HepG2 (cell line): ENCODE data around the gene RMI2. TPM values are rescaled to one million over a fixed set of nuclear protein-coding genes. Genes with fewer than 3 reads are reported as not detected.

Experiments used
- ATAC-seq: fragments of 200-7000 bp; cut with Tn5 transposase; 3 replicates; pipeline ENCODE4 v1.9.1; 2020; ENCODE audit warnings: mild to moderate bottlenecking, moderate library complexity
- BruUV-seq: library from RNA; stranded (reverse); fragments of 400-500 nt; replicated peaks from 2 replicates; lab custom pipeline; 2021; lab: Mats Ljungman, UMichigan
- CTCF ChIA-PET: fragments of 300-600 bp; formaldehyde crosslinking; extraction: SDS; loops from one replicate; lab custom pipeline; 2021; ENCODE audit warnings: low total read pairs, inconsistent platforms, low intra/inter-chr PET ratio; lab: Yijun Ruan, JAX
- POLR2A ChIA-PET: fragments of 350-600 bp; sonication (Branson Sonifier 250); formaldehyde crosslinking; loops from one replicate; lab custom pipeline; 2020; ENCODE audit warnings: antibody characterized with exemption, inconsistent platforms; lab: Yijun Ruan, JAX
- DNase-seq: peaks from one replicate; pipeline ENCODE4 v3.0.0-alpha.2; 2015; ENCODE audit warnings: low spot score
- FAIRE-seq: peaks from 3 replicates; lab custom pipeline; 2011; peaks lifted over from hg19 to GRCh38; lab: Jason Lieb, UNC
- H2AFZ ChIP-seq: one replicate; pipeline ENCODE4 v1.6.1; 2011; ENCODE audit warnings: low read length, inconsistent platforms
- H3K27ac ChIP-seq: fragments of 300-600 bp; 3 replicates; pipeline ENCODE4 v1.8.0; 2011; ENCODE audit warnings: mixed run types, mild to moderate bottlenecking, mixed read lengths, low read length, inconsistent platforms; ENCODE audit not compliant: insufficient read depth; ENCODE audit errors: extremely low read length
- H3K27me3 ChIP-seq, 2 experiments: fragments of 200-600 bp in 1 of 2; 2 replicates in 1 of 2; 3 replicates in 1 of 2; pipeline versions ENCODE4 v1.6.0 to v1.8.0; 2011; ENCODE audit warnings: low read length in 2 of 2, mild to moderate bottlenecking in 2 of 2, moderate library complexity in 2 of 2, inconsistent platforms in 1 of 2; ENCODE audit not compliant: insufficient read depth in 2 of 2, control insufficient read depth in 1 of 2
- H3K36me3 ChIP-seq, 2 experiments: fragments of 200-600 bp in 1 of 2; replicated peaks in 1 of 2; 2 replicates in 1 of 2; 3 replicates in 1 of 2; pipeline versions ENCODE4 v1.5.1 to v1.8.0; 2011; ENCODE audit warnings: low read length in 2 of 2, inconsistent platforms in 1 of 2; ENCODE audit not compliant: insufficient read depth in 2 of 2, control insufficient read depth in 1 of 2
- H3K4me1 ChIP-seq: 2 replicates; pipeline ENCODE4 v1.5.1; 2012; ENCODE audit warnings: low read length, inconsistent platforms; ENCODE audit not compliant: insufficient read depth
- H3K4me2 ChIP-seq: 2 replicates; pipeline ENCODE4 v1.6.0; 2011; ENCODE audit warnings: low read depth, low read length, inconsistent platforms
- H3K4me3 ChIP-seq, 3 experiments: fragments of 200-600 bp in 1 of 3; sonication (generic), shearing (Covaris generic) in 1 of 3; replicated peaks in 1 of 3; 2 replicates each; pipeline ENCODE4 v1.5.1; 2011 to 2016; ENCODE audit warnings: low read length in 3 of 3, inconsistent platforms in 2 of 3, low read depth in 2 of 3, mild to moderate bottlenecking in 2 of 3, control low read depth in 1 of 3, mixed read lengths in 1 of 3; ENCODE audit not compliant: insufficient read depth in 1 of 3
- H3K79me2 ChIP-seq: one replicate; pipeline ENCODE4 v1.6.1; 2011; ENCODE audit warnings: low read length, inconsistent platforms; ENCODE audit not compliant: insufficient read depth
- H3K9ac ChIP-seq: 2 replicates; pipeline ENCODE4 v1.6.0; 2011; ENCODE audit warnings: mild to moderate bottlenecking, low read depth, low read length, inconsistent platforms; ENCODE audit not compliant: insufficient read depth
- H3K9me3 ChIP-seq: 2 replicates; pipeline ENCODE4 v1.5.1; 2012; ENCODE audit warnings: mild to moderate bottlenecking, low read length
- H4K20me1 ChIP-seq: 2 replicates; pipeline ENCODE4 v1.6.0; 2011; ENCODE audit warnings: inconsistent platforms, mild to moderate bottlenecking, low read length, moderate library complexity; ENCODE audit not compliant: insufficient read depth
- AKAP8 ChIP-seq: sonication (generic); formaldehyde crosslinking; IDR thresholded peaks from 2 replicates; pipeline ENCODE4 v1.5.1; 2020; ENCODE audit warnings: mild to moderate bottlenecking, missing genetic modification reagents
- CHCHD3 ChIP-seq: sonication (generic); formaldehyde crosslinking; IDR thresholded peaks from 2 replicates; pipeline ENCODE4 v1.8.0; 2022; ENCODE audit warnings: mild to moderate bottlenecking, missing genetic modification reagents, moderate library complexity
- FOSL1 ChIP-seq: sonication (generic); formaldehyde crosslinking; IDR thresholded peaks from 2 replicates; pipeline ENCODE4 v1.9.0; 2021; ENCODE audit warnings: missing genetic modification reagents, borderline replicate concordance
- HNRNPK ChIP-seq: fragments of 200-400 bp; formaldehyde crosslinking; IDR thresholded peaks from 2 replicates; pipeline ENCODE4 v1.6.1; 2018; ENCODE audit warnings: low read length, low read depth, moderate library complexity, mild to moderate bottlenecking; ENCODE audit not compliant: poor library complexity, severe bottlenecking
- HNRNPLL ChIP-seq: fragments of 200-400 bp; formaldehyde crosslinking; IDR thresholded peaks from 2 replicates; pipeline ENCODE4 v1.6.1; 2017; ENCODE audit warnings: mild to moderate bottlenecking, low read depth, low read length; ENCODE audit not compliant: poor library complexity, severe bottlenecking
- MED8 ChIP-seq: sonication (generic); formaldehyde crosslinking; IDR thresholded peaks from 2 replicates; pipeline ENCODE4 v1.8.1; 2023; ENCODE audit warnings: mild to moderate bottlenecking, missing genetic modification reagents; ENCODE audit not compliant: insufficient replicate concordance
- NFYC ChIP-seq: IDR thresholded peaks from 2 replicates; pipeline ENCODE4 v1.6.1; 2016; ENCODE audit warnings: missing genetic modification reagents, missing compliant biosample characterization
- RFXANK ChIP-seq: IDR thresholded peaks from 2 replicates; pipeline ENCODE4 v1.6.1; 2016
- SATB2 ChIP-seq: sonication (generic); formaldehyde crosslinking; IDR thresholded peaks from 2 replicates; pipeline ENCODE4 v1.5.0; 2020; ENCODE audit warnings: missing genetic modification reagents
- SMYD3 ChIP-seq: sonication (generic); formaldehyde crosslinking; IDR thresholded peaks from 2 replicates; pipeline ENCODE4 v1.8.1; 2023; ENCODE audit warnings: mild to moderate bottlenecking, missing genetic modification reagents
- ZBTB39 ChIP-seq: sonication (generic); formaldehyde crosslinking; IDR thresholded peaks from 2 replicates; pipeline ENCODE4 v1.5.0; 2020; ENCODE audit warnings: missing genetic modification reagents
- ZNF280B ChIP-seq: sonication (generic); formaldehyde crosslinking; IDR thresholded peaks from 2 replicates; pipeline ENCODE4 v1.5.0; 2020; ENCODE audit warnings: missing genetic modification reagents, mild to moderate bottlenecking, borderline replicate concordance
- ZNF329 ChIP-seq: sonication (generic); formaldehyde crosslinking; IDR thresholded peaks from 2 replicates; pipeline ENCODE4 v1.9.0; 2021; ENCODE audit warnings: low read depth, mild to moderate bottlenecking, missing genetic modification reagents
- ZNF354B ChIP-seq: sonication (generic); formaldehyde crosslinking; IDR thresholded peaks from 2 replicates; pipeline ENCODE4 v1.8.0; 2022; ENCODE audit warnings: mild to moderate bottlenecking, missing genetic modification reagents
- ZNF563 ChIP-seq: sonication (generic); formaldehyde crosslinking; IDR thresholded peaks from 2 replicates; pipeline ENCODE4 v1.8.0; 2022; ENCODE audit warnings: mild to moderate bottlenecking, moderate library complexity, missing genetic modification reagents
- ZNF605 ChIP-seq: sonication (generic); formaldehyde crosslinking; IDR thresholded peaks from 2 replicates; pipeline ENCODE4 v1.8.0; 2022; ENCODE audit warnings: mild to moderate bottlenecking, missing genetic modification reagents
- ZNF777 ChIP-seq: sonication (generic); formaldehyde crosslinking; IDR thresholded peaks from 2 replicates; pipeline ENCODE4 v1.4.0; 2020; ENCODE audit warnings: missing genetic modification reagents
- WGBS: methylation state at CpG from one replicate; pipeline ENCODE4 v1.1.6; 2017; ENCODE audit warnings: low lambda C conversion rate; 5-methylcytosine and 5-hydroxymethylcytosine counted together
- in situ Hi-C: cut with HindIII; loops from 2 replicates; pipeline ENCODE4 v1.10.0; 2017; ENCODE audit warnings: low pct_unique_long_range_greater_than_20kb; ENCODE audit not compliant: extremely low pct_ligation_motif_present
- intact Hi-C: fragments of 100-400 bp; cut with micrococcal nuclease; formaldehyde crosslinking; loops from one replicate; pipeline ENCODE4 v1.10.0; 2022; ENCODE audit not compliant: unreplicated experiment
- polyA plus RNA-seq, 8 experiments: library from polyadenylated mRNA; depleted of rRNA in 3 of 8; stranded (reverse) in 7 of 8; unstranded in 1 of 8; fragments of >200 nt; fragmentation: Illumina TruSeq in 4 of 8; extraction: Trizol in 4 of 8; gene quantifications; 2 replicates each; pipeline versions ENCODE4 v1.2.1 to v1.2.3, GENCODE V29; 2011 to 2016; ENCODE audit warnings: low read depth in 4 of 8, missing spikeins in 1 of 8, mixed read lengths in 1 of 8; ENCODE audit not compliant: insufficient read depth in 1 of 8
- total RNA-seq, 5 experiments: library from RNA; depleted of rRNA; stranded (reverse); fragments of >200 nt; fragmentation: Illumina TruSeq; extraction: Trizol; gene quantifications; 2 replicates each; pipeline ENCODE4 v1.2.3, GENCODE V29; 2016; ENCODE audit warnings: low read depth in 1 of 5
- TF ChIP-seq, protein P1 (sequence below): sonication (generic); formaldehyde crosslinking; IDR thresholded peaks from 2 replicates; pipeline ENCODE4 v1.5.0; 2020; ENCODE audit warnings: mild to moderate bottlenecking, missing genetic modification reagents

Gene RMI2
- total and polyA plus RNA-seq, 2 of the 13 experiments (the other 11 are each of a cell fraction or from before 2014, with no cell fraction given): 24.5 to 55.7 TPM

GRCh38 chr16:11372073-11372828 lies 27.0 kb downstream of the RMI2 start:
- no peaks in the 10 kb centered on the region for H3K36me3 ChIP-seq
- no TSS peak for BruUV-seq
- H3K27me3 ChIP-seq: no peaks in the 10 kb centered on the region
- peaks cover 48% of the 10 kb centered on the region for H3K4me1 ChIP-seq
- H3K9me3 ChIP-seq: no peaks in the 10 kb centered on the region
- ChIA-PET CTCF (interaction anchor here (0.8 to 1.4 kb wide), 7 partner anchors 12 to 117 kb away, joined by 3 to 7 read pairs (median 3); partner anchors contain the start of genes RMI2 and SOCS1), POLR2A (interaction anchor here (0.6 to 4.8 kb wide), 29 partner anchors 9 to 543 kb away, joined by 3 to 148 read pairs (median 7); partner anchors contain the start of genes DEXI, GSPT1, PRM3 and SOCS1)
- H2AFZ ChIP-seq: no peak overlapping the region
- intact Hi-C loops (loop anchor here (5.0 kb wide), 1 partner anchor 115 kb away; the partner anchor contains the start of gene SOCS1), in situ Hi-C loops (no loop called here)
- no peaks in the 10 kb centered on the region for H4K20me1 ChIP-seq
- no peaks in the 10 kb centered on the region for H3K79me2 ChIP-seq
- FAIRE-seq (no peak), DNase-seq (no peak), ATAC-seq (peak; percentile 22)
- no peak overlapping the region for H3K4me3 ChIP-seq
- peak overlapping the region; percentile 77 for H3K4me2 ChIP-seq
- WGBS: 74% methylated on average over 10 of the region's 10 CpGs
- no peak overlapping the region for H3K9ac ChIP-seq
- H3K27ac ChIP-seq: peak overlapping the region; percentile 23
- TF ChIP-seq RFXANK (CRISPR knock-in tag): no peak
- TF ChIP-seq NFYC (CRISPR knock-in tag): no peak
- no peak; the same call in 1 of the 2 replicates for TF ChIP-seq AKAP8 (CRISPR knock-in tag)
- TF ChIP-seq, protein P1, sequence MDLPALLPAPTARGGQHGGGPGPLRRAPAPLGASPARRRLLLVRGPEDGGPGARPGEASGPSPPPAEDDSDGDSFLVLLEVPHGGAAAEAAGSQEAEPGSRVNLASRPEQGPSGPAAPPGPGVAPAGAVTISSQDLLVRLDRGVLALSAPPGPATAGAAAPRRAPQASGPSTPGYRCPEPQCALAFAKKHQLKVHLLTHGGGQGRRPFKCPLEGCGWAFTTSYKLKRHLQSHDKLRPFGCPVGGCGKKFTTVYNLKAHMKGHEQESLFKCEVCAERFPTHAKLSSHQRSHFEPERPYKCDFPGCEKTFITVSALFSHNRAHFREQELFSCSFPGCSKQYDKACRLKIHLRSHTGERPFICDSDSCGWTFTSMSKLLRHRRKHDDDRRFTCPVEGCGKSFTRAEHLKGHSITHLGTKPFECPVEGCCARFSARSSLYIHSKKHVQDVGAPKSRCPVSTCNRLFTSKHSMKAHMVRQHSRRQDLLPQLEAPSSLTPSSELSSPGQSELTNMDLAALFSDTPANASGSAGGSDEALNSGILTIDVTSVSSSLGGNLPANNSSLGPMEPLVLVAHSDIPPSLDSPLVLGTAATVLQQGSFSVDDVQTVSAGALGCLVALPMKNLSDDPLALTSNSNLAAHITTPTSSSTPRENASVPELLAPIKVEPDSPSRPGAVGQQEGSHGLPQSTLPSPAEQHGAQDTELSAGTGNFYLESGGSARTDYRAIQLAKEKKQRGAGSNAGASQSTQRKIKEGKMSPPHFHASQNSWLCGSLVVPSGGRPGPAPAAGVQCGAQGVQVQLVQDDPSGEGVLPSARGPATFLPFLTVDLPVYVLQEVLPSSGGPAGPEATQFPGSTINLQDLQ (CRISPR knock-in tag): no peak
- no peak for TF ChIP-seq SATB2 (CRISPR knock-in tag)
- TF ChIP-seq ZNF329 (CRISPR knock-in tag): 0 out of 2 replicates have a peak, but pooled peaks have one; percentile 21
- no peak for TF ChIP-seq HNRNPK
- TF ChIP-seq ZNF280B (CRISPR knock-in tag): no peak
- peak; percentile 51; the same call in 1 of the 2 replicates for TF ChIP-seq ZNF605 (CRISPR knock-in tag)
- no peak for TF ChIP-seq SMYD3
- TF ChIP-seq ZNF563 (CRISPR knock-in tag): no peak
- TF ChIP-seq MED8: no peak
- no peak for TF ChIP-seq HNRNPLL
- TF ChIP-seq ZNF777 (CRISPR knock-in tag): no peak
- TF ChIP-seq FOSL1 (CRISPR knock-in tag): no peak
- TF ChIP-seq ZNF354B (CRISPR knock-in tag): no peak
- TF ChIP-seq CHCHD3: no peak
- TF ChIP-seq ZBTB39 (CRISPR knock-in tag): no peak
